ENCODE measurements around the gene TP73.
A peak's percentile ranks its signal among the peaks of the same experiment; 100 is the strongest.

Gene TP73

GRCh38 chr1:3629561-3630160 lies 22.7 kb upstream of the TP73 start:
- ATAC-seq: no peak
- TF ChIP-seq TCF4 (CRISPR knock-in tag; IDR thresholded peaks at IDR 0.05; ENCODE audit: borderline replicate concordance): no peak
- no peak for TF ChIP-seq CSRNP3 (CRISPR knock-in tag; IDR thresholded peaks at IDR 0.05)
- TF ChIP-seq ZNF8 (CRISPR knock-in tag; IDR thresholded peaks at IDR 0.05): no peak
- TF ChIP-seq RARB (CRISPR knock-in tag; IDR thresholded peaks at IDR 0.05): no peak
- TF ChIP-seq PPARA (CRISPR knock-in tag; IDR thresholded peaks at IDR 0.05; ENCODE audit: borderline replicate concordance): no peak
- TF ChIP-seq ESRRG (CRISPR knock-in tag; IDR thresholded peaks at IDR 0.05): no peak
- no peak for TF ChIP-seq POU6F1 (CRISPR knock-in tag; IDR thresholded peaks at IDR 0.05; ENCODE audit: borderline replicate concordance, low read depth)
- TF ChIP-seq ZFP30 (CRISPR knock-in tag; IDR thresholded peaks at IDR 0.05): no peak

- no peak; the same call in 2 of the 3 replicates for ATAC-seq
- no peak for TF ChIP-seq PPARA (CRISPR knock-in tag; IDR thresholded peaks at IDR 0.05; ENCODE audit: borderline replicate concordance)
- no peak for TF ChIP-seq CSRNP3 (CRISPR knock-in tag; IDR thresholded peaks at IDR 0.05)
- no peak for TF ChIP-seq GLIS3 (CRISPR knock-in tag; IDR thresholded peaks at IDR 0.05)
- TF ChIP-seq TSHZ2 (CRISPR knock-in tag; IDR thresholded peaks at IDR 0.05): no peak
- no peak for TF ChIP-seq ZC3H10 (CRISPR knock-in tag; IDR thresholded peaks at IDR 0.05)
- TF ChIP-seq RARB (CRISPR knock-in tag; IDR thresholded peaks at IDR 0.05): no peak
- no peak for TF ChIP-seq ZNF565 (CRISPR knock-in tag; conservative IDR thresholded peaks at IDR 0.05; ENCODE audit: low read depth)
- TF ChIP-seq CSDC2 (CRISPR knock-in tag; IDR thresholded peaks at IDR 0.05): no peak
- TF ChIP-seq BACH2 (CRISPR knock-in tag; IDR thresholded peaks at IDR 0.05; ENCODE audit: borderline replicate concordance): no peak
- TF ChIP-seq PATZ1 (CRISPR knock-in tag; IDR thresholded peaks at IDR 0.05; ENCODE audit: borderline replicate concordance): no peak
- TF ChIP-seq ARNTL (CRISPR knock-in tag; IDR thresholded peaks at IDR 0.05; ENCODE audit: borderline replicate concordance, low read depth): no peak
- no peak for TF ChIP-seq TCF4 (CRISPR knock-in tag; IDR thresholded peaks at IDR 0.05; ENCODE audit: borderline replicate concordance)
- TF ChIP-seq ZFP3 (CRISPR knock-in tag; IDR thresholded peaks at IDR 0.05): no peak
- TF ChIP-seq ISL1 (CRISPR knock-in tag; IDR thresholded peaks at IDR 0.05): no peak
- no peak for TF ChIP-seq ZNF70 (CRISPR knock-in tag; IDR thresholded peaks at IDR 0.05)
- no peak for TF ChIP-seq ZNF8 (CRISPR knock-in tag; IDR thresholded peaks at IDR 0.05)
- no peak for TF ChIP-seq SNAI2 (CRISPR knock-in tag; IDR thresholded peaks at IDR 0.05)
- TF ChIP-seq ESRRG (CRISPR knock-in tag; IDR thresholded peaks at IDR 0.05): no peak
These were observed 22.1 kb upstream of the TP73 start for GRCh38 chr1:3630161-3630611.

- ATAC-seq: peak; percentile 8; the same call in 1 of the 3 replicates
- no peak for TF ChIP-seq PATZ1 (CRISPR knock-in tag; IDR thresholded peaks at IDR 0.05; ENCODE audit: borderline replicate concordance)
- TF ChIP-seq SNAI2 (CRISPR knock-in tag; IDR thresholded peaks at IDR 0.05): no peak
- TF ChIP-seq CREB5 (CRISPR knock-in tag; IDR thresholded peaks at IDR 0.05; ENCODE audit: low read depth): no peak
- no peak for TF ChIP-seq CSRNP3 (CRISPR knock-in tag; IDR thresholded peaks at IDR 0.05)
- no peak for TF ChIP-seq POU6F1 (CRISPR knock-in tag; IDR thresholded peaks at IDR 0.05; ENCODE audit: borderline replicate concordance, low read depth)
These were observed 21.4 kb upstream of the TP73 start for GRCh38 chr1:3630914-3631313.

Data from SK-N-SH treated with all-trans-retinoic acid at 6 μM for 48 hours (cell line).